K562 (cell line): Measurements from ENCODE around the gene WNT7B. TPM values are rescaled to one million over a fixed set of nuclear protein-coding genes. Genes with fewer than 3 reads are reported as not detected.

ENCODE experiments used
- BRF2 ChIP-seq: IDR thresholded peaks from 3 replicates; pipeline ENCODE4 v1.6.1; 2011; ENCODE audit warnings: borderline replicate concordance, mild to moderate bottlenecking; ENCODE audit not compliant: insufficient read length, insufficient read depth
- ERF ChIP-seq: fragments of 450-650 bp; formaldehyde crosslinking; IDR thresholded peaks from 2 replicates; pipeline ENCODE4 v1.4.0; 2020; ENCODE audit warnings: mild to moderate bottlenecking, mixed read lengths
- EZH2 ChIP-seq: IDR thresholded peaks from 2 replicates; pipeline ENCODE4 v1.6.1; 2012; ENCODE audit warnings: low read depth, mild to moderate bottlenecking, inconsistent platforms, low read length, borderline replicate concordance
- GATAD2A ChIP-seq: fragments of 450-650 bp; IDR thresholded peaks from 2 replicates; pipeline ENCODE4 v1.6.1; 2017
- HMG20A ChIP-seq: fragments of 450-650 bp; formaldehyde crosslinking; conservative IDR thresholded peaks from 2 replicates; pipeline ENCODE4 v1.4.0; 2020; ENCODE audit warnings: mild to moderate bottlenecking, mixed read lengths
- HNRNPLL ChIP-seq: fragments of 200-400 bp; formaldehyde crosslinking; IDR thresholded peaks from 2 replicates; pipeline ENCODE4 v1.6.1; 2017; ENCODE audit warnings: low read length, low read depth, mild to moderate bottlenecking; ENCODE audit not compliant: poor library complexity, severe bottlenecking
- KDM1A ChIP-seq, 2 experiments: fragments of 450-650 bp; IDR thresholded peaks; 2 replicates each; pipeline ENCODE4 v1.6.1; 2016; ENCODE audit warnings: mild to moderate bottlenecking in 2 of 2
- NFIX ChIP-seq: fragments of 250-450 bp; sonication (Bioruptor Pico); IDR thresholded peaks from 2 replicates; pipeline ENCODE4 v1.4.0; 2020; ENCODE audit warnings: low read depth, mild to moderate bottlenecking, moderate library complexity
- RBM25 ChIP-seq: fragments of 200-400 bp; formaldehyde crosslinking; IDR thresholded peaks from 2 replicates; pipeline ENCODE4 v1.6.1; 2018; ENCODE audit warnings: low read length, low read depth, moderate library complexity; ENCODE audit not compliant: severe bottlenecking
- SUPT5H ChIP-seq: fragments of 450-650 bp; IDR thresholded peaks from 2 replicates; pipeline ENCODE4 v1.6.1; 2016
- TCF15 ChIP-seq: fragments of 250-450 bp; sonication (Bioruptor Pico); IDR thresholded peaks from 2 replicates; pipeline ENCODE4 v1.8.0; 2022; ENCODE audit warnings: moderate library complexity, mild to moderate bottlenecking, inconsistent platforms
- UBTF ChIP-seq, 2 experiments: IDR thresholded peaks; 2 replicates each; pipeline ENCODE4 v1.6.1; 2012; ENCODE audit warnings: improper control_type of control experiment in 2 of 2, low read depth in 2 of 2, low read length in 2 of 2, borderline replicate concordance in 1 of 2
- USF1 ChIP-seq: sonication (generic); formaldehyde crosslinking; IDR thresholded peaks from 2 replicates; pipeline ENCODE4 v1.9.0; 2022; ENCODE audit warnings: mild to moderate bottlenecking, missing genetic modification reagents
- ZNF3 ChIP-seq: fragments of 250-450 bp; sonication (Bioruptor Pico); IDR thresholded peaks from 2 replicates; pipeline ENCODE4 v1.5.0; 2021; ENCODE audit warnings: mild to moderate bottlenecking, moderate library complexity
- polyA plus RNA-seq, 8 experiments: library from polyadenylated mRNA; depleted of rRNA in 4 of 8; stranded (reverse) in 5 of 8; unstranded in 3 of 8; fragments of >200 nt; fragmentation: Nextera tagmentation in 2 of 8; fragmentation: Illumina TruSeq in 1 of 8; extraction: Ambion mirVana in 2 of 8; extraction: Trizol in 1 of 8; gene quantifications; 2 replicates each; pipeline versions ENCODE4 v1.2.1 to v1.2.3, GENCODE V29; 2011 to 2014; ENCODE audit warnings: inconsistent platforms in 1 of 8, missing spikeins in 1 of 8
- total RNA-seq, 7 experiments: library from RNA; depleted of rRNA in 6 of 7; stranded (reverse); fragments of >200 nt in 6 of 7; fragmentation: Illumina TruSeq in 2 of 7; extraction: Trizol in 2 of 7; gene quantifications; 2 replicates each; pipeline versions ENCODE4 v1.2.1 to v1.2.3, GENCODE V29; 2011 to 2021; ENCODE audit warnings: low replicate concordance in 1 of 7
- TF ChIP-seq, protein P1 (sequence below): fragments of 250-450 bp; sonication (Bioruptor Pico); IDR thresholded peaks from 2 replicates; pipeline ENCODE4 v1.8.0; 2021; ENCODE audit warnings: moderate library complexity, mild to moderate bottlenecking, inconsistent platforms
- TF ChIP-seq, protein P2 (sequence below): fragments of 250-450 bp; sonication (Bioruptor Pico); IDR thresholded peaks from 2 replicates; pipeline ENCODE4 v1.4.0; 2020

Gene WNT7B
- total and polyA plus RNA-seq, 9 of the 15 experiments (the other 6 are each of a cell fraction or from before 2014, with no cell fraction given) = not detected

GRCh38 chr22:46003271-46004091, 26.5 kb upstream of the WNT7B start (continued):
- TF ChIP-seq HNRNPLL = no peak
- TF ChIP-seq BRF2 = no peak
- no peak for TF ChIP-seq HMG20A (CRISPR knock-in tag)
- TF ChIP-seq TCF15 (CRISPR knock-in tag) = no peak
- TF ChIP-seq EZH2 = no peak
- TF ChIP-seq RBM25 = peak; percentile 62
- TF ChIP-seq SUPT5H = no peak
- TF ChIP-seq ERF = no peak
- peak in 1 of 2 experiments; percentile 37; a peak in 1 of 4 replicates for TF ChIP-seq KDM1A (IDR thresholded peaks at IDR 0.05)
- no peak for TF ChIP-seq USF1 (CRISPR knock-in tag)
- no peak for TF ChIP-seq GATAD2A
- TF ChIP-seq UBTF (IDR thresholded peaks at IDR 0.05; ENCODE audit: borderline replicate concordance in 1 of 2, low read depth in 2 of 2, low read length in 2 of 2) = no peak
- no peak for TF ChIP-seq ZNF3 (CRISPR knock-in tag)
- TF ChIP-seq NFIX (CRISPR knock-in tag) = no peak
- TF ChIP-seq, protein P1, sequence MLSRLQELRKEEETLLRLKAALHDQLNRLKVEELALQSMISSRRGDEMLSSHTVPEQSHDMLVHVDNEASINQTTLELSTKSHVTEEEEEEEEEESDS = no peak
- TF ChIP-seq, protein P2, sequence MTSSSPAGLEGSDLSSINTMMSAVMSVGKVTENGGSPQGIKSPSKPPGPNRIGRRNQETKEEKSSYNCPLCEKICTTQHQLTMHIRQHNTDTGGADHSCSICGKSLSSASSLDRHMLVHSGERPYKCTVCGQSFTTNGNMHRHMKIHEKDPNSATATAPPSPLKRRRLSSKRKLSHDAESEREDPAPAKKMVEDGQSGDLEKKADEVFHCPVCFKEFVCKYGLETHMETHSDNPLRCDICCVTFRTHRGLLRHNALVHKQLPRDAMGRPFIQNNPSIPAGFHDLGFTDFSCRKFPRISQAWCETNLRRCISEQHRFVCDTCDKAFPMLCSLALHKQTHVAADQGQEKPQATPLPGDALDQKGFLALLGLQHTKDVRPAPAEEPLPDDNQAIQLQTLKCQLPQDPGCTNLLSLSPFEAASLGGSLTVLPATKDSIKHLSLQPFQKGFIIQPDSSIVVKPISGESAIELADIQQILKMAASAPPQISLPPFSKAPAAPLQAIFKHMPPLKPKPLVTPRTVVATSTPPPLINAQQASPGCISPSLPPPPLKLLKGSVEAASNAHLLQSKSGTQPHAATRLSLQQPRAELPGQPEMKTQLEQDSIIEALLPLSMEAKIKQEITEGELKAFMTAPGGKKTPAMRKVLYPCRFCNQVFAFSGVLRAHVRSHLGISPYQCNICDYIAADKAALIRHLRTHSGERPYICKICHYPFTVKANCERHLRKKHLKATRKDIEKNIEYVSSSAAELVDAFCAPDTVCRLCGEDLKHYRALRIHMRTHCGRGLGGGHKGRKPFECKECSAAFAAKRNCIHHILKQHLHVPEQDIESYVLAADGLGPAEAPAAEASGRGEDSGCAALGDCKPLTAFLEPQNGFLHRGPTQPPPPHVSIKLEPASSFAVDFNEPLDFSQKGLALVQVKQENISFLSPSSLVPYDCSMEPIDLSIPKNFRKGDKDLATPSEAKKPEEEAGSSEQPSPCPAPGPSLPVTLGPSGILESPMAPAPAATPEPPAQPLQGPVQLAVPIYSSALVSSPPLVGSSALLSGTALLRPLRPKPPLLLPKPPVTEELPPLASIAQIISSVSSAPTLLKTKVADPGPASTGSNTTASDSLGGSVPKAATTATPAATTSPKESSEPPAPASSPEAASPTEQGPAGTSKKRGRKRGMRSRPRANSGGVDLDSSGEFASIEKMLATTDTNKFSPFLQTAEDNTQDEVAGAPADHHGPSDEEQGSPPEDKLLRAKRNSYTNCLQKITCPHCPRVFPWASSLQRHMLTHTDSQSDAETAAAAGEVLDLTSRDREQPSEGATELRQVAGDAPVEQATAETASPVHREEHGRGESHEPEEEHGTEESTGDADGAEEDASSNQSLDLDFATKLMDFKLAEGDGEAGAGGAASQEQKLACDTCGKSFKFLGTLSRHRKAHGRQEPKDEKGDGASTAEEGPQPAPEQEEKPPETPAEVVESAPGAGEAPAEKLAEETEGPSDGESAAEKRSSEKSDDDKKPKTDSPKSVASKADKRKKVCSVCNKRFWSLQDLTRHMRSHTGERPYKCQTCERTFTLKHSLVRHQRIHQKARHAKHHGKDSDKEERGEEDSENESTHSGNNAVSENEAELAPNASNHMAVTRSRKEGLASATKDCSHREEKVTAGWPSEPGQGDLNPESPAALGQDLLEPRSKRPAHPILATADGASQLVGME (CRISPR knock-in tag) = no peak
